HG03175 (cell line): ENCODE data around the gene TAS1R1.
A peak's percentile ranks its signal among the peaks of the same experiment; 100 is the strongest.
"Not testable (repeated sequence)": the region's sequence is repeated elsewhere in the genome, so short reads cannot be mapped to it uniquely, and the experiment has no call there.

Source experiments
- ATAC-seq: cut with Tn5 transposase; IDR thresholded peaks from one replicate; pipeline ENCODE4 v1.9.1; 2021; ENCODE audit warnings: mild to moderate bottlenecking, moderate library complexity; ENCODE audit not compliant: unreplicated experiment

TAS1R1 gene

GRCh38 chr1:6588128-6588892, 33.2 kb downstream of the TAS1R1 start:
- no peak for ATAC-seq

- ATAC-seq = no peak
Measured at GRCh38 chr1:6588893-6589520, 33.9 kb downstream of the TAS1R1 start.

GRCh38 chr1:6590046-6590445, 34.9 kb downstream of the TAS1R1 start:
- no peak for ATAC-seq

- no peak for ATAC-seq
Measured at GRCh38 chr1:6591222-6591621, 36.1 kb downstream of the TAS1R1 start.

- no peak for ATAC-seq
Measured at GRCh38 chr1:6591644-6592043, 36.5 kb downstream of the TAS1R1 start.

GRCh38 chr1:6592441-6592840, 37.3 kb downstream of the TAS1R1 start:
- ATAC-seq = no peak

GRCh38 chr1:6592865-6593593, 37.9 kb downstream of the TAS1R1 start:
- ATAC-seq = no peak

GRCh38 chr1:6593810-6594209, 38.7 kb downstream of the TAS1R1 start:
- no peak for ATAC-seq

GRCh38 chr1:6594977-6595740, 40.1 kb downstream of the TAS1R1 start:
- ATAC-seq = no peak

GRCh38 chr1:6596351-6596750, 41.2 kb downstream of the TAS1R1 start:
- no peak for ATAC-seq

- no peak for ATAC-seq
Measured at GRCh38 chr1:6596886-6597776, 42.0 kb downstream of the TAS1R1 start.

GRCh38 chr1:6597777-6598131, 42.6 kb downstream of the TAS1R1 start:
- no peak for ATAC-seq

- no peak for ATAC-seq
Measured at GRCh38 chr1:6599141-6599975, 44.3 kb downstream of the TAS1R1 start.

GRCh38 chr1:6599991-6600390, 44.9 kb downstream of the TAS1R1 start:
- ATAC-seq = not testable (repeated sequence)

- no peak for ATAC-seq
Measured at GRCh38 chr1:6600410-6601048, 45.4 kb downstream of the TAS1R1 start.

GRCh38 chr1:6601049-6601922, 46.2 kb downstream of the TAS1R1 start:
- peak; percentile 35 for ATAC-seq

GRCh38 chr1:6601923-6602668, 47.0 kb downstream of the TAS1R1 start:
- ATAC-seq = peak; percentile 28
